HEK293 (cell line): ENCODE data around the gene TRAM2.
A peak's percentile ranks its signal among the peaks of the same experiment; 100 is the strongest.

Experiments
- CTCF ChIA-PET: fragments of 350-600 bp; formaldehyde crosslinking; extraction: SDS; loops from one replicate; lab custom pipeline; 2021; ENCODE audit warnings: antibody characterized with exemption; lab: Yijun Ruan, JAX
- POLR2A ChIA-PET: fragments of 300-600 bp; formaldehyde crosslinking; extraction: SDS; loops from one replicate; lab custom pipeline; 2020; ENCODE audit warnings: antibody characterized with exemption, inconsistent platforms; lab: Yijun Ruan, JAX
- H3K27ac ChIP-seq: fragments of 200-500 bp; sonication (Bioruptor generic); 2 replicates; pipeline ENCODE4 v1.5.1; 2014; ENCODE audit warnings: low read depth, low read length, control low read depth, inconsistent platforms; ENCODE audit errors: extremely low read depth
- H3K36me3 ChIP-seq, 2 experiments: fragments of 200-500 bp in 1 of 2; sonication (Bioruptor generic) in 1 of 2; 1 replicate in 1 of 2; 2 replicates in 1 of 2; pipeline ENCODE4 v1.5.1; 2014 to 2017; ENCODE audit warnings: inconsistent platforms in 2 of 2, low read length in 2 of 2; ENCODE audit not compliant: control insufficient read depth in 2 of 2, insufficient read depth in 1 of 2
- H3K4me1 ChIP-seq: fragments of 200-500 bp; sonication (Bioruptor generic); 2 replicates; pipeline ENCODE4 v1.5.1; 2014; ENCODE audit warnings: mild to moderate bottlenecking, low read length, inconsistent platforms; ENCODE audit not compliant: control insufficient read depth, insufficient read depth
- H3K4me3 ChIP-seq: 2 replicates; pipeline ENCODE4 v1.5.1; 2011; ENCODE audit warnings: low read depth, mild to moderate bottlenecking, control low read depth, low read length, moderate library complexity
- H3K9me3 ChIP-seq: fragments of 200-500 bp; sonication (Bioruptor generic); 2 replicates; pipeline ENCODE4 v1.5.1; 2014; ENCODE audit warnings: low read depth, low read length, inconsistent platforms; ENCODE audit not compliant: control insufficient read depth, insufficient read depth
- GLIS1 ChIP-seq: fragments of 450-650 bp; formaldehyde crosslinking; IDR thresholded peaks from 2 replicates; pipeline ENCODE4 v1.5.1; 2016; ENCODE audit warnings: missing biosample characterization, missing genetic modification characterization
- GLIS2 ChIP-seq: fragments of 450-650 bp; formaldehyde crosslinking; IDR thresholded peaks from 2 replicates; pipeline ENCODE4 v1.5.1; 2016; ENCODE audit warnings: missing biosample characterization, missing genetic modification characterization
- HOXA7 ChIP-seq: sonication (generic); formaldehyde crosslinking; IDR thresholded peaks from 2 replicates; pipeline ENCODE4 v1.8.1; 2022; ENCODE audit warnings: missing genetic modification reagents, borderline replicate concordance
- IKZF3 ChIP-seq: fragments of 450-650 bp; IDR thresholded peaks from 2 replicates; pipeline ENCODE4 v1.5.0; 2018; ENCODE audit warnings: missing biosample characterization, mild to moderate bottlenecking, missing genetic modification characterization, moderate library complexity
- KLF16 ChIP-seq: fragments of 450-650 bp; formaldehyde crosslinking; IDR thresholded peaks from 2 replicates; pipeline ENCODE4 v1.5.1; 2017; ENCODE audit warnings: missing biosample characterization, missing genetic modification characterization
- KLF7 ChIP-seq: fragments of 450-650 bp; formaldehyde crosslinking; IDR thresholded peaks from 2 replicates; pipeline ENCODE4 v1.5.1; 2016; ENCODE audit warnings: missing biosample characterization, missing genetic modification characterization, borderline replicate concordance
- OSR2 ChIP-seq: fragments of 450-650 bp; formaldehyde crosslinking; IDR thresholded peaks from 2 replicates; pipeline ENCODE4 v1.5.1; 2016; ENCODE audit warnings: missing biosample characterization, missing genetic modification characterization
- PRDM1 ChIP-seq: fragments of 450-650 bp; formaldehyde crosslinking; IDR thresholded peaks from 2 replicates; pipeline ENCODE4; 2016; ENCODE audit warnings: missing biosample characterization, missing genetic modification characterization
- ZBTB1 ChIP-seq: fragments of 450-650 bp; formaldehyde crosslinking; IDR thresholded peaks from 2 replicates; pipeline ENCODE4 v1.5.1; 2016; ENCODE audit warnings: missing biosample characterization, missing genetic modification characterization
- ZBTB17 ChIP-seq: fragments of 450-650 bp; formaldehyde crosslinking; IDR thresholded peaks from 2 replicates; pipeline ENCODE4 v1.5.1; 2016; ENCODE audit warnings: missing biosample characterization, missing genetic modification characterization
- ZBTB48 ChIP-seq: fragments of 450-650 bp; formaldehyde crosslinking; IDR thresholded peaks from 2 replicates; pipeline ENCODE4 v1.5.1; 2016; ENCODE audit warnings: missing biosample characterization, missing genetic modification characterization
- ZFHX2 ChIP-seq: fragments of 450-650 bp; formaldehyde crosslinking; conservative IDR thresholded peaks from 2 replicates; pipeline ENCODE4 v1.5.1; 2016; ENCODE audit warnings: missing biosample characterization, missing genetic modification characterization
- ZIC2 ChIP-seq: fragments of 450-650 bp; formaldehyde crosslinking; IDR thresholded peaks from 2 replicates; pipeline ENCODE4 v1.5.1; 2016; ENCODE audit warnings: missing biosample characterization, missing genetic modification characterization
- ZNF221 ChIP-seq: fragments of 450-650 bp; formaldehyde crosslinking; IDR thresholded peaks from 2 replicates; pipeline ENCODE4 v1.5.1; 2017; ENCODE audit warnings: missing biosample characterization, missing genetic modification characterization, borderline replicate concordance
- ZNF223 ChIP-seq: fragments of 450-650 bp; formaldehyde crosslinking; IDR thresholded peaks from 2 replicates; pipeline ENCODE4 v1.5.1; 2016; ENCODE audit warnings: missing biosample characterization, missing genetic modification characterization
- ZNF354C ChIP-seq: fragments of 450-650 bp; formaldehyde crosslinking; IDR thresholded peaks from 2 replicates; pipeline ENCODE4 v1.5.1; 2016; ENCODE audit warnings: missing biosample characterization, missing genetic modification characterization, low read depth, borderline replicate concordance
- ZNF501 ChIP-seq: fragments of 450-650 bp; formaldehyde crosslinking; IDR thresholded peaks from 2 replicates; pipeline ENCODE4 v1.5.1; 2016; ENCODE audit warnings: missing biosample characterization, missing genetic modification characterization
- ZNF585B ChIP-seq: fragments of 450-650 bp; formaldehyde crosslinking; IDR thresholded peaks from 2 replicates; pipeline ENCODE4 v1.5.1; 2016; ENCODE audit warnings: missing biosample characterization, missing genetic modification characterization
- ZNF600 ChIP-seq: fragments of 450-650 bp; formaldehyde crosslinking; IDR thresholded peaks from 2 replicates; pipeline ENCODE4 v1.5.1; 2016; ENCODE audit warnings: missing biosample characterization, missing genetic modification characterization
- ZNF624 ChIP-seq: fragments of 450-650 bp; formaldehyde crosslinking; IDR thresholded peaks from 2 replicates; pipeline ENCODE4 v1.5.1; 2017; ENCODE audit warnings: missing biosample characterization, missing genetic modification characterization
- ZNF629 ChIP-seq: fragments of 450-650 bp; formaldehyde crosslinking; IDR thresholded peaks from 2 replicates; pipeline ENCODE4 v1.5.1; 2017; ENCODE audit warnings: missing biosample characterization, missing genetic modification characterization
- ZNF654 ChIP-seq: fragments of 450-650 bp; formaldehyde crosslinking; IDR thresholded peaks from 2 replicates; pipeline ENCODE4 v1.5.1; 2016; ENCODE audit warnings: low read depth, missing biosample characterization, missing genetic modification characterization
- ZNF664 ChIP-seq: fragments of 450-650 bp; formaldehyde crosslinking; IDR thresholded peaks from 2 replicates; pipeline ENCODE4 v1.5.1; 2016; ENCODE audit warnings: missing biosample characterization, missing genetic modification characterization
- ZNF768 ChIP-seq: fragments of 450-650 bp; formaldehyde crosslinking; IDR thresholded peaks from 2 replicates; pipeline ENCODE4 v1.5.1; 2018; ENCODE audit warnings: missing biosample characterization, mild to moderate bottlenecking, missing genetic modification characterization
- ZNF791 ChIP-seq: fragments of 450-650 bp; formaldehyde crosslinking; IDR thresholded peaks from 2 replicates; pipeline ENCODE4 v1.5.1; 2016; ENCODE audit warnings: missing biosample characterization, missing genetic modification characterization
- ZXDB ChIP-seq: fragments of 450-650 bp; formaldehyde crosslinking; IDR thresholded peaks from 2 replicates; pipeline ENCODE4 v1.5.1; 2016; ENCODE audit warnings: missing biosample characterization, missing genetic modification characterization
- TF ChIP-seq, protein P1 (sequence below): fragments of 450-650 bp; formaldehyde crosslinking; conservative IDR thresholded peaks from 2 replicates; pipeline ENCODE4 v1.5.1; 2016; ENCODE audit warnings: low read depth, missing biosample characterization, missing genetic modification characterization
- TF ChIP-seq, protein P2 (sequence below): fragments of 450-650 bp; formaldehyde crosslinking; IDR thresholded peaks from 2 replicates; pipeline ENCODE4; 2016; ENCODE audit warnings: missing biosample characterization, missing genetic modification characterization
- TF ChIP-seq, protein P3 (sequence below): fragments of 450-650 bp; formaldehyde crosslinking; IDR thresholded peaks from 2 replicates; pipeline ENCODE4 v1.5.1; 2017; ENCODE audit warnings: missing biosample characterization, missing genetic modification characterization

The TRAM2 gene

DNA sequence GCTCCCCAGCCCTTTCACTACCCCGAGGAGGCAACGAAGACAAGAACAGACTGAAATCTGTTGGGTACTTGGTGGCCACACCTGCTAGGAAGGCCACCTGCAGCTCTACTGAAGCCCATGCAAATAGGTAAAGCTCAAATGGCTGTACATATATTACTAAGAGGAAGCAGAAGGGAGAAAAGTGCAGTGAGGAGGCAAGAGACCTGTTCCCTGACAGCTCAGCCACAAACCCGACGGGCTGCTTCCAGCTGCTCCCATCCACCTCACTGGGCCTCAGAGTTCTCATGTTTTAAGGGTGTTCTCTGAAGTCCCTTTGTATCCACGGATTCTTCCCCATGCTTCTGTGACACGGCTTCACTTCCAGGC lies 24.6 kb downstream of the TRAM2 start (continued):
- TF ChIP-seq, protein P1, sequence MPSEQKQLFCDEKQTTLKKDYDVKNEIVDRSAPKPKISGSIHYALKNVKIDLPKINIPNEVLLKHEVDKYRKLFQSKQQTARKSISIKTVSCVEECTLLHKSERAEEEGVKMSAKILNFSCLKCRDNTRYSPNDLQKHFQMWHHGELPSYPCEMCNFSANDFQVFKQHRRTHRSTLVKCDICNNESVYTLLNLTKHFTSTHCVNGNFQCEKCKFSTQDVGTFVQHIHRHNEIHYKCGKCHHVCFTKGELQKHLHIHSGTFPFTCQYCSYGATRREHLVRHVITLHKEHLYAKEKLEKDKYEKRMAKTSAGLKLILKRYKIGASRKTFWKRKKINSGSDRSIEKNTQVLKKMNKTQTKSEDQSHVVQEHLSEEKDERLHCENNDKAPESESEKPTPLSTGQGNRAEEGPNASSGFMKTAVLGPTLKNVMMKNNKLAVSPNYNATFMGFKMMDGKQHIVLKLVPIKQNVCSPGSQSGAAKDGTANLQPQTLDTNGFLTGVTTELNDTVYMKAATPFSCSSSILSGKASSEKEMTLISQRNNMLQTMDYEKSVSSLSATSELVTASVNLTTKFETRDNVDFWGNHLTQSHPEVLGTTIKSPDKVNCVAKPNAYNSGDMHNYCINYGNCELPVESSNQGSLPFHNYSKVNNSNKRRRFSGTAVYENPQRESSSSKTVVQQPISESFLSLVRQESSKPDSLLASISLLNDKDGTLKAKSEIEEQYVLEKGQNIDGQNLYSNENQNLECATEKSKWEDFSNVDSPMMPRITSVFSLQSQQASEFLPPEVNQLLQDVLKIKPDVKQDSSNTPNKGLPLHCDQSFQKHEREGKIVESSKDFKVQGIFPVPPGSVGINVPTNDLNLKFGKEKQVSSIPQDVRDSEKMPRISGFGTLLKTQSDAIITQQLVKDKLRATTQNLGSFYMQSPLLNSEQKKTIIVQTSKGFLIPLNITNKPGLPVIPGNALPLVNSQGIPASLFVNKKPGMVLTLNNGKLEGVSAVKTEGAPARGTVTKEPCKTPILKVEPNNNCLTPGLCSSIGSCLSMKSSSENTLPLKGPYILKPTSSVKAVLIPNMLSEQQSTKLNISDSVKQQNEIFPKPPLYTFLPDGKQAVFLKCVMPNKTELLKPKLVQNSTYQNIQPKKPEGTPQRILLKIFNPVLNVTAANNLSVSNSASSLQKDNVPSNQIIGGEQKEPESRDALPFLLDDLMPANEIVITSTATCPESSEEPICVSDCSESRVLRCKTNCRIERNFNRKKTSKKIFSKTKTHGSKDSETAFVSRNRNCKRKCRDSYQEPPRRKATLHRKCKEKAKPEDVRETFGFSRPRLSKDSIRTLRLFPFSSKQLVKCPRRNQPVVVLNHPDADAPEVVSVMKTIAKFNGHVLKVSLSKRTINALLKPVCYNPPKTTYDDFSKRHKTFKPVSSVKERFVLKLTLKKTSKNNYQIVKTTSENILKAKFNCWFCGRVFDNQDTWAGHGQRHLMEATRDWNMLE (tag by site-specific recombination), result no peak
- no peak for TF ChIP-seq ZNF629 (tag by site-specific recombination)
- no peak for TF ChIP-seq ZNF585B (tag by site-specific recombination)
- no peak for TF ChIP-seq ZNF223
- no peak for TF ChIP-seq ZNF624 (tag by site-specific recombination)
- TF ChIP-seq HOXA7 (CRISPR knock-in tag), result no peak
- no peak for TF ChIP-seq ZBTB1 (tag by site-specific recombination)
- no peak for TF ChIP-seq ZNF768 (tag by site-specific recombination)
- TF ChIP-seq KLF16 (tag by site-specific recombination), result no peak

DNA sequence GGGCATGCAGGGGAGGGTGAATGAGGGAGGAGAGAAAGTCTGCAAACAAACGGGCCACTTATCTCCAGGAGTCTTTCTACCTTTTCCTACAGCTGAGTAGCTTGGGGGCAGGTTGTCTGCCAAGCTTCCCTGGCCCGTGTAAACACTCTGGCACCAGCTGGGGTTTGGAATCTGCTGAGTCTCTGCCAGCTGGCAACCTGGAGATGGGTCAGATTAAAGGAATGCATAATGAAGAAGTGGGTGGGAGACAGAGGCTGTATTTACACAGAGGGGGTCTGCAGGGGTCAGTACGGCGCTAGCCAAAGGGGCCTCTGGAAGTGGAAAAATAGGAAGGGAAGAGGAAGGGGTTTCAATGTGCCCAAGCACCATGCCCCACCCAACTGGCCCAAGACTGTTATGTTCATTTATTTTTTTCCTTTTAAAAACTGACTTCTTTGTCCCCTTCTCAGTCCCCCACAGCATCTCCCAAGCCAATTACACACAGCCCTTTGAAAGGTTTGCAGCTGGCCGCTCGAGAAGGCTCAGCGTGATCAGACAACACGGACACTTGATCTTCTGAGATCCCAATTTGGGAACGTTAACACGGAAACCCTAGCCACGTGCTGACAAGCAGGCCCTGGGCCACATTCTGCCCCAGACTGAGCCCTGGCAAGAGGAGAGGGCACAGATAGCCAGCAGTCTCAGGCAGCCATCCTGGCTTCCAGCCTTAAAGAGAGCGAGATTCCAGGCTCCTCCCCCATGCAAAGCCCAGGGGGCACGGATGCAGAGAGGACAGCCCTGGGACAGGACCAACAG lies 25.2 kb downstream of the TRAM2 start:
- CTCF ChIA-PET, result interaction anchor here (0.5 to 3.5 kb wide), 8 partner anchors 11 to 136 kb away, joined by 3 to 16 read pairs (median 6); no protein-coding TSS in a partner anchor
- no peak overlapping the region for H3K4me3 ChIP-seq
- H3K27ac ChIP-seq, result no peak overlapping the region; the same call in 1 of the 2 replicates
- POLR2A ChIA-PET, result interaction anchor here (1.0 kb wide), 3 partner anchors 38 to 132 kb away, joined by 3 to 4 read pairs (median 3); no protein-coding TSS in a partner anchor
- H3K4me1 ChIP-seq, result peaks cover 37% of the 10 kb centered on the region
- H3K36me3 ChIP-seq, result no peaks in the 10 kb centered on the region
- TF ChIP-seq ZIC2 (tag by site-specific recombination) (peak; percentile 41), ZNF654 (tag by site-specific recombination) (no peak), GLIS1 (peak; percentile 27; the same call in 1 of the 2 replicates), ZNF354C (tag by site-specific recombination) (no peak), ZNF791 (tag by site-specific recombination) (no peak), PRDM1 (no peak), ZFHX2 (tag by site-specific recombination) (peak; percentile 27; the same call in 1 of the 2 replicates), ZNF221 (tag by site-specific recombination) (no peak), ZXDB (no peak), ZNF600 (0 out of 2 replicates have a peak, but pooled peaks have one; percentile 24), KLF7 (tag by site-specific recombination) (no peak), GLIS2 (tag by site-specific recombination) (0 out of 2 replicates have a peak, but pooled peaks have one; percentile 14), ZBTB48 (tag by site-specific recombination) (no peak), ZNF501 (tag by site-specific recombination) (no peak), OSR2 (tag by site-specific recombination) (no peak), ZNF664 (no peak), IKZF3 (no peak), ZBTB17 (tag by site-specific recombination) (no peak)
- TF ChIP-seq, protein P2, sequence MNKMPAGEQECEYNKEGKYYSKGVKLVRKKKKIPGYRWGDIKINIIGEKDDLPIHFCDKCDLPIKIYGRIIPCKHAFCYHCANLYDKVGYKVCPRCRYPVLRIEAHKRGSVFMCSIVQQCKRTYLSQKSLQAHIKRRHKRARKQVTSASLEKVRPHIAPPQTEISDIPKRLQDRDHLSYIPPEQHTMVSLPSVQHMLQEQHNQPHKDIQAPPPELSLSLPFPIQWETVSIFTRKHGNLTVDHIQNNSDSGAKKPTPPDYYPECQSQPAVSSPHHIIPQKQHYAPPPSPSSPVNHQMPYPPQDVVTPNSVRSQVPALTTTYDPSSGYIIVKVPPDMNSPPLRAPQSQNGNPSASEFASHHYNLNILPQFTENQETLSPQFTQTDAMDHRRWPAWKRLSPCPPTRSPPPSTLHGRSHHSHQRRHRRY (tag by site-specific recombination), result no peak
- TF ChIP-seq, protein P3, sequence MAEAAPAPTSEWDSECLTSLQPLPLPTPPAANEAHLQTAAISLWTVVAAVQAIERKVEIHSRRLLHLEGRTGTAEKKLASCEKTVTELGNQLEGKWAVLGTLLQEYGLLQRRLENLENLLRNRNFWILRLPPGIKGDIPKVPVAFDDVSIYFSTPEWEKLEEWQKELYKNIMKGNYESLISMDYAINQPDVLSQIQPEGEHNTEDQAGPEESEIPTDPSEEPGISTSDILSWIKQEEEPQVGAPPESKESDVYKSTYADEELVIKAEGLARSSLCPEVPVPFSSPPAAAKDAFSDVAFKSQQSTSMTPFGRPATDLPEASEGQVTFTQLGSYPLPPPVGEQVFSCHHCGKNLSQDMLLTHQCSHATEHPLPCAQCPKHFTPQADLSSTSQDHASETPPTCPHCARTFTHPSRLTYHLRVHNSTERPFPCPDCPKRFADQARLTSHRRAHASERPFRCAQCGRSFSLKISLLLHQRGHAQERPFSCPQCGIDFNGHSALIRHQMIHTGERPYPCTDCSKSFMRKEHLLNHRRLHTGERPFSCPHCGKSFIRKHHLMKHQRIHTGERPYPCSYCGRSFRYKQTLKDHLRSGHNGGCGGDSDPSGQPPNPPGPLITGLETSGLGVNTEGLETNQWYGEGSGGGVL (tag by site-specific recombination), result 0 out of 2 replicates have a peak, but pooled peaks have one; percentile 18
- no peaks in the 10 kb centered on the region for H3K9me3 ChIP-seq
